Right lobe of liver (tissue), 4 donors: Measurements from ENCODE around the gene PTPRD.

Experiments
- POLR2A ChIP-seq: fragments of 450-650 bp; IDR thresholded peaks from one replicate; pipeline ENCODE4 v1.6.1; 2017; ENCODE audit warnings: antibody characterized with exemption, mild to moderate bottlenecking
- TF ChIP-seq, protein P1 (sequence below), 4 donors: fragments of 200-600 bp in 3 of 4; fragments of 450-650 bp in 1 of 4; IDR thresholded peaks; one replicate each; pipeline versions ENCODE4 v1.5.1 to v1.8.0; 2016 to 2022; ENCODE audit warnings: antibody characterized with exemption in 4 of 4, mild to moderate bottlenecking in 2 of 4
- donor health status: DM: no; HTN: no; CAD: no.
- donor health status: DM: no; HTN: no; CAD: no.
- donor health status: DM: no; HTN: yes; CAD: no.

DNA sequence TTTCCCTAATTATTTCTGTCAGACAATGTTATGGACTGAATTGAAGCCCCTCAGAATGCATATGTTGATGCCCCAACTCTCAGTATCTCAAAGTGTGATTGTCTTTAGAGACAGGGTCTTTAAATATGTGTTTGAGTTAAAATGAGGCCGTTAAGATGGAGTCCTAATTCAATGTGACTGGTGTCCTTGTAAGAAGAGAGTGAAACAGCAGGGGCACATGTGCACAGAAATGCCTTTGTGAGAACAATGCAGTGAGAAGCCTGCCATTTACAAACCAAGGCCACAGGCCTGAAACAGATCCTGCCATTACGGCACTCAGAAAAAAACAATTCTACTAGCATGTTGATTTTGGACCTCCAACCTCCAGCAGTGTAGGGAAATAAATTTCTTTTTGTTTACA is 2330.3 kb downstream of the PTPRD start:
- TF ChIP-seq, protein P1, sequence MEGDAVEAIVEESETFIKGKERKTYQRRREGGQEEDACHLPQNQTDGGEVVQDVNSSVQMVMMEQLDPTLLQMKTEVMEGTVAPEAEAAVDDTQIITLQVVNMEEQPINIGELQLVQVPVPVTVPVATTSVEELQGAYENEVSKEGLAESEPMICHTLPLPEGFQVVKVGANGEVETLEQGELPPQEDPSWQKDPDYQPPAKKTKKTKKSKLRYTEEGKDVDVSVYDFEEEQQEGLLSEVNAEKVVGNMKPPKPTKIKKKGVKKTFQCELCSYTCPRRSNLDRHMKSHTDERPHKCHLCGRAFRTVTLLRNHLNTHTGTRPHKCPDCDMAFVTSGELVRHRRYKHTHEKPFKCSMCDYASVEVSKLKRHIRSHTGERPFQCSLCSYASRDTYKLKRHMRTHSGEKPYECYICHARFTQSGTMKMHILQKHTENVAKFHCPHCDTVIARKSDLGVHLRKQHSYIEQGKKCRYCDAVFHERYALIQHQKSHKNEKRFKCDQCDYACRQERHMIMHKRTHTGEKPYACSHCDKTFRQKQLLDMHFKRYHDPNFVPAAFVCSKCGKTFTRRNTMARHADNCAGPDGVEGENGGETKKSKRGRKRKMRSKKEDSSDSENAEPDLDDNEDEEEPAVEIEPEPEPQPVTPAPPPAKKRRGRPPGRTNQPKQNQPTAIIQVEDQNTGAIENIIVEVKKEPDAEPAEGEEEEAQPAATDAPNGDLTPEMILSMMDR (IDR thresholded peaks at IDR 0.05): no peak
- TF ChIP-seq POLR2A: no peak
